GM23338 (cell line): ENCODE measurements around the gene SDHAF1. TPM values are rescaled to one million over a fixed set of nuclear protein-coding genes. Genes with fewer than 3 reads are reported as not detected.

Experiments
- CREB1 ChIP-seq: fragments of 250-450 bp; sonication (Bioruptor Pico); IDR thresholded peaks from 2 replicates; pipeline ENCODE4 v1.5.0; 2020; ENCODE audit warnings: low read depth, mild to moderate bottlenecking, moderate library complexity
- EZH2phosphoT487 ChIP-seq: fragments of 200-600 bp; sonication (generic); IDR thresholded peaks from one replicate; pipeline ENCODE4 v1.8.1; 2018; ENCODE audit warnings: antibody characterized with exemption; ENCODE audit not compliant: unreplicated experiment
- NANOG ChIP-seq: IDR thresholded peaks from 2 replicates; pipeline ENCODE4 v1.6.1; 2016; ENCODE audit warnings: antibody characterized with exemption, borderline replicate concordance
- POLR2AphosphoS5 ChIP-seq: IDR thresholded peaks from 2 replicates; pipeline ENCODE4 v1.6.1; 2016; ENCODE audit warnings: antibody characterized with exemption, low read depth
- STAT1 ChIP-seq: IDR thresholded peaks from one replicate; pipeline ENCODE4 v1.6.1; 2016; ENCODE audit warnings: antibody characterized with exemption; ENCODE audit not compliant: unreplicated experiment
- ZNF331 ChIP-seq: fragments of 250-450 bp; sonication (Bioruptor Pico); IDR thresholded peaks from 2 replicates; pipeline ENCODE4 v1.5.0; 2020; ENCODE audit warnings: low read depth, mild to moderate bottlenecking, moderate library complexity
- ZNF462 ChIP-seq: fragments of 250-450 bp; sonication (Bioruptor Pico); IDR thresholded peaks from 2 replicates; pipeline ENCODE4 v1.5.0; 2020; ENCODE audit warnings: mild to moderate bottlenecking, moderate library complexity
- polyA plus RNA-seq: library from polyadenylated mRNA; unstranded; fragments of >200 nt; fragmentation: Nextera tagmentation; extraction: Ambion mirVana; gene quantifications from 2 replicates; pipeline ENCODE4 v1.2.1, GENCODE V29; 2016
- total RNA-seq: library from RNA; depleted of rRNA; stranded (reverse); fragments of >200 nt; shearing (Covaris generic); gene quantifications from 2 replicates; pipeline ENCODE4 v1.2.3, GENCODE V29; 2014
- TF ChIP-seq, protein P1 (sequence below): IDR thresholded peaks from 2 replicates; pipeline ENCODE4 v1.6.1; 2016; ENCODE audit warnings: antibody characterized with exemption

The SDHAF1 gene
- total and polyA plus RNA-seq, 2 experiments from 2014 or later, result 19.9 to 55.9 TPM

GRCh38 chr19:35986664-35987570 is 8.1 kb upstream of the SDHAF1 start (continued):
- TF ChIP-seq, protein P1, sequence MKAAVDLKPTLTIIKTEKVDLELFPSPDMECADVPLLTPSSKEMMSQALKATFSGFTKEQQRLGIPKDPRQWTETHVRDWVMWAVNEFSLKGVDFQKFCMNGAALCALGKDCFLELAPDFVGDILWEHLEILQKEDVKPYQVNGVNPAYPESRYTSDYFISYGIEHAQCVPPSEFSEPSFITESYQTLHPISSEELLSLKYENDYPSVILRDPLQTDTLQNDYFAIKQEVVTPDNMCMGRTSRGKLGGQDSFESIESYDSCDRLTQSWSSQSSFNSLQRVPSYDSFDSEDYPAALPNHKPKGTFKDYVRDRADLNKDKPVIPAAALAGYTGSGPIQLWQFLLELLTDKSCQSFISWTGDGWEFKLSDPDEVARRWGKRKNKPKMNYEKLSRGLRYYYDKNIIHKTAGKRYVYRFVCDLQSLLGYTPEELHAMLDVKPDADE, result no peak
- TF ChIP-seq POLR2AphosphoS5 (no peak), CREB1 (CRISPR knock-in tag) (no peak), ZNF331 (CRISPR knock-in tag) (no peak), NANOG (no peak), ZNF462 (CRISPR knock-in tag) (no peak), STAT1 (no peak), EZH2phosphoT487 (no peak)
